ENCODE results near the gene RUNX2.

GRCh38 chr6:45712786-45713185 is 384.7 kb downstream of the RUNX2 start:
- TF ChIP-seq CTCF (IDR thresholded peaks at IDR 0.05): no peak
- no peak for TF ChIP-seq POLR2A (IDR thresholded peaks at IDR 0.05)

Measured in testis (tissue), 2 donors.